ENCODE measurements around the gene GPBAR1.
"Not testable (repeated sequence)": the region's sequence is repeated elsewhere in the genome, so short reads cannot be mapped to it uniquely, and the experiment has no call there.

The GPBAR1 gene

DNA sequence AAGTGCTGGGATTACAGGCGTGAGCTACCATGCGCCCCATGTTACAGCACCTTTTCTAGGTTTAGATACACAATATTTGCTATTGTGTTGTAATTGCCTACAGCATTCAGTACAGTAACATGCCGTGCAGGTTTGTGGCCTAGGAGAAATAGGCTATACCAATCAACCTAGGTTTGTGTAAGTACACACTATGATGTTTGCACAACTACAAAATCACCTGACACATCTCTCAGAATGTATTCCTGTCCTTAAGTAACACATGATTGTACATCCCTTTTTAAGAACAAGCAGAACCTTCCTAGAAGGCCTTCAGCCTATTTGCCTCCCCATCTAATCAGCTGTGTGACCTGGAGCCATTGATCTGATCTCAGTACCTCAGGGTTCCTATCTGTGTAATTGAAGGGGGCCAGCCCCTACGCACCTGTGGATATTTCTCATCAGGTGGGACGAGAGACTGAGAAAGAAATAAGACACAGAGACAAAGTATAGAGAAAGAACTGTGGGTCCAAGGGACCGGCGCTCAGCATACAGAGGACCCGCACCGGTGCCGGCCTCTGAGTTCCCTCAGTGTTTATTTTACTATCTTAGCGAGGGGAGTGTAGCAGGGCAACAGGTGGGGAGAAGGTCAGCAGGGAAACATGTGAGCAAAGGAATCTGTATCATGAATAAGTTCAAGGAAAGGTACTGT is 50.2 kb downstream of the GPBAR1 start:
- no peak for DNase-seq (ENCODE audit: low spot score)

GRCh38 chr2:218311541-218312266 is 50.9 kb downstream of the GPBAR1 start:
- DNase-seq (ENCODE audit: low spot score), result not testable (repeated sequence)

- DNase-seq (ENCODE audit: low spot score), result no peak
Measured at GRCh38 chr2:218312267-218312756, 51.5 kb downstream of the GPBAR1 start.

DNA sequence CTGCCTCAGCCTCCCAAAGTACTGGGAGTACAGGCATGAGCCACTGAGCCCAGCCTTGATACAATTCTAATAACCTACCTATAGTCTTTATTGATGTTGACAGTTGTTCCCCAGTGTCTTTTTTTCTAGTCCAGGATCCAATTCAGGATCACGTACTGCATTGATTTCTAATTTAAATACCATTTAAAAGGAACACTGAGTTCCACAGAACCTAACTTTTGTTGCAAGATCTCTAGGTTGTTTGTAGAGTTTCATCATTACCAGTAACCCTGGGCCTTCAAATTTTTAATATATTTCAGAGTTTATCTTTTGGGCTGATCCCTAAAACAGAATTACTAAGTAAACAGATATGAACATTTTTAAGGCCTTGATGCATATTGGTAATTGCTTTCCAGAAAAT is 52.5 kb downstream of the GPBAR1 start:
- DNase-seq (ENCODE audit: low spot score), result no peak

Measured in AG20443 (cell line).